ENCODE measurements around the gene FBXO38. TPM values are rescaled to one million over a fixed set of nuclear protein-coding genes. Genes with fewer than 3 reads are reported as not detected.

The FBXO38 gene
- total RNA-seq, 1 donor from 2014 or later = 38.8 TPM

DNA sequence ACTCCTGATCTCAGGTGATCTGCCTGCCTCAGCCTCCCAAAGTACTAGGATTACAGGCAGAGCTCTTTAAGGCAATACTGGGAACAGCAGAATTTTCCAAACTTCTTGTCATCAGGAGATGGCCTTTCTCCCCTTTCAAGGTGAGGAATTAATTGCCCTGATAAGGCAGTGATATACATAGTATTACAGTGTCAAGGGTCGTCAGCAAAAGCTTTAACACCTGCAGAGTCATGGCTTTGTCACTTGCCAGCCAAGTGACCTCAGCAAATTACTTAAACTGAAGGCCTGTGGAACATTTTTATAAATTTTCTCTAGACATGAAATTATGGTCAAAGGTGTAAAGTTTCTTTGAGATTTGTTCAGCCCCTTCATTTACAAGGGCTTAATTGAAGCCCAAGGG lies 59.5 kb downstream of the FBXO38 start:
- DNase-seq (ENCODE audit: low read depth) (no peak), FAIRE-seq (no peak)
- Histone ChIP-seq H3K36me3 (ENCODE audit: insufficient read depth, low read length) (peaks cover 35% of the 10 kb centered on the region), H3K9ac (ENCODE audit: low read length) (no peak overlapping the region), H2AFZ (ENCODE audit: low read depth, low read length) (no peak overlapping the region), H3K4me3 (ENCODE audit: insufficient read depth, low read depth, low read length) (no peak overlapping the region), H3K27me3 (ENCODE audit: insufficient read depth, low read length) (no peaks in the 10 kb centered on the region), H3K79me2 (ENCODE audit: insufficient read depth, low read length) (no peaks in the 10 kb centered on the region), H3K4me1 (ENCODE audit: insufficient read depth, low read length) (no peaks in the 10 kb centered on the region), H4K20me1 (ENCODE audit: insufficient read depth, low read length) (no peaks in the 10 kb centered on the region), H3K9me3 (ENCODE audit: insufficient read depth, low read depth, low read length) (no peaks in the 10 kb centered on the region), H3K27ac (ENCODE audit: low read depth, low read length) (no peak overlapping the region), H3K4me2 (ENCODE audit: low read length) (no peak overlapping the region)
- Mint-ChIP-seq H3K9me3 (ENCODE audit: unreplicated experiment) (no peaks in the 10 kb centered on the region), H3K36me3 (ENCODE audit: low read depth, unreplicated experiment) (peaks cover 2% of the 10 kb centered on the region), H3K4me1 (ENCODE audit: low read depth, unreplicated experiment) (no peaks in the 10 kb centered on the region), H3K27me3 (ENCODE audit: low read depth, unreplicated experiment) (no peaks in the 10 kb centered on the region), H3K27ac (ENCODE audit: unreplicated experiment) (no peak overlapping the region), H3K4me3 (ENCODE audit: unreplicated experiment) (no peak overlapping the region)
- TF ChIP-seq EZH2 (IDR thresholded peaks at IDR 0.05; ENCODE audit: insufficient read depth, low read length) = no peak
- TF ChIP-seq, protein P1, sequence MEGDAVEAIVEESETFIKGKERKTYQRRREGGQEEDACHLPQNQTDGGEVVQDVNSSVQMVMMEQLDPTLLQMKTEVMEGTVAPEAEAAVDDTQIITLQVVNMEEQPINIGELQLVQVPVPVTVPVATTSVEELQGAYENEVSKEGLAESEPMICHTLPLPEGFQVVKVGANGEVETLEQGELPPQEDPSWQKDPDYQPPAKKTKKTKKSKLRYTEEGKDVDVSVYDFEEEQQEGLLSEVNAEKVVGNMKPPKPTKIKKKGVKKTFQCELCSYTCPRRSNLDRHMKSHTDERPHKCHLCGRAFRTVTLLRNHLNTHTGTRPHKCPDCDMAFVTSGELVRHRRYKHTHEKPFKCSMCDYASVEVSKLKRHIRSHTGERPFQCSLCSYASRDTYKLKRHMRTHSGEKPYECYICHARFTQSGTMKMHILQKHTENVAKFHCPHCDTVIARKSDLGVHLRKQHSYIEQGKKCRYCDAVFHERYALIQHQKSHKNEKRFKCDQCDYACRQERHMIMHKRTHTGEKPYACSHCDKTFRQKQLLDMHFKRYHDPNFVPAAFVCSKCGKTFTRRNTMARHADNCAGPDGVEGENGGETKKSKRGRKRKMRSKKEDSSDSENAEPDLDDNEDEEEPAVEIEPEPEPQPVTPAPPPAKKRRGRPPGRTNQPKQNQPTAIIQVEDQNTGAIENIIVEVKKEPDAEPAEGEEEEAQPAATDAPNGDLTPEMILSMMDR (IDR thresholded peaks at IDR 0.05; ENCODE audit: insufficient read depth, low read depth, low read length) = no peak

DNA sequence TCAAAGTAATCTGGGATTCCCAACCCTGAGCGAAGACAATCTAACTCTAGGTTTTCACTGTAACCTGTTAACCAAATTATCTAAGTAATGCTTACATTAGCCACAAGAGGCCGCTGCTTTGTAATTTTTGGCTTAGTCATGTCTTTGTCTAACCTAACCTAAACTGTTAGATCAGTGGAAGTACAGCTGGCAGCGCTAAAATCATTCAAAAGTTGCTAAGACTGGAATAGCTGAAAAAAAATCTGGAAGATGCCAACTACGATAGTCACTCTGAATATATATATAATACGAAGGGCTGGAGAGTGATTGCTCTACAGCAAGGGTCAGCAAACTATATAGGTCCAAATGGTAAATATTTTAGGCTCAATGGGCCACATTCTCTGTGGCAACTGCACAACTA lies 60.2 kb downstream of the FBXO38 start:
- no peaks in the 10 kb centered on the region for H4K20me1 ChIP-seq (ENCODE audit: insufficient read depth, low read length)
- Mint-ChIP-seq H3K36me3 (ENCODE audit: low read depth, unreplicated experiment) (peaks cover under 1% of the 10 kb centered on the region), H3K27me3 (ENCODE audit: low read depth, unreplicated experiment) (no peaks in the 10 kb centered on the region), H3K4me1 (ENCODE audit: low read depth, unreplicated experiment) (no peaks in the 10 kb centered on the region), H3K4me3 (ENCODE audit: unreplicated experiment) (no peak overlapping the region), H3K27ac (ENCODE audit: unreplicated experiment) (no peak overlapping the region), H3K9me3 (ENCODE audit: unreplicated experiment) (no peaks in the 10 kb centered on the region)
- TF ChIP-seq, protein P1 (IDR thresholded peaks at IDR 0.05; ENCODE audit: insufficient read depth, low read depth, low read length) = peak; percentile 88
- no peak for TF ChIP-seq EZH2 (IDR thresholded peaks at IDR 0.05; ENCODE audit: insufficient read depth, low read length)
- H3K4me2 ChIP-seq (ENCODE audit: low read length) = no peak overlapping the region
- no peak overlapping the region for H3K27ac ChIP-seq (ENCODE audit: low read depth, low read length)
- no peaks in the 10 kb centered on the region for H3K4me1 ChIP-seq (ENCODE audit: insufficient read depth, low read length)
- DNase-seq (ENCODE audit: low read depth) (peak; percentile 36), FAIRE-seq (peak; percentile 66)
- no peaks in the 10 kb centered on the region for H3K79me2 ChIP-seq (ENCODE audit: insufficient read depth, low read length)
- no peaks in the 10 kb centered on the region for H3K27me3 ChIP-seq (ENCODE audit: insufficient read depth, low read length)
- no peak overlapping the region for H3K9ac ChIP-seq (ENCODE audit: low read length)
- no peak overlapping the region for H3K4me3 ChIP-seq (ENCODE audit: insufficient read depth, low read depth, low read length)
- no peak overlapping the region for H2AFZ ChIP-seq (ENCODE audit: low read depth, low read length)
- H3K9me3 ChIP-seq (ENCODE audit: insufficient read depth, low read depth, low read length) = no peaks in the 10 kb centered on the region
- peaks cover 29% of the 10 kb centered on the region for H3K36me3 ChIP-seq (ENCODE audit: insufficient read depth, low read length)

DNA sequence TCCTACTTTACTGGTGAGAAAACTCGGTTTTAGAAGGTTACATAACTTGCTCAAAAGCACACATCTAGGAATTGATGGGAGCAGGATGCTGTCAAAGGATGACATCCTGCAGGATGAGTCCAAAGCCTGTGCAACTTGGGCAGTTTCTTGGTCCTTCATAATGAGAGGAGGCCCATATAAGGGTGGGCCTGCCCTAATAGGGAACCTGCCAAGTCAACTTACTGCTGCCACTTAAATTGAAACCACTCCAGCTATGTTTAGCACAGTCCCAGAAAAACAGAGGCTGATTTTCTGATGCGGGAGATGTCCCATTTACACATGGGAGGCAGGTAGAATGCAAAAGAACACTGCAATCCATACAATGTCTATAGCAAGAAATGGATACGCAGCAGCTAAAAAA lies 61.8 kb downstream of the FBXO38 start:
- Histone ChIP-seq H3K4me2 (ENCODE audit: low read length) (no peak overlapping the region), H3K9ac (ENCODE audit: low read length) (no peak overlapping the region), H3K9me3 (ENCODE audit: insufficient read depth, low read depth, low read length) (no peaks in the 10 kb centered on the region), H3K79me2 (ENCODE audit: insufficient read depth, low read length) (no peaks in the 10 kb centered on the region), H3K36me3 (ENCODE audit: insufficient read depth, low read length) (peaks cover 21% of the 10 kb centered on the region), H3K4me1 (ENCODE audit: insufficient read depth, low read length) (no peaks in the 10 kb centered on the region), H2AFZ (ENCODE audit: low read depth, low read length) (no peak overlapping the region), H3K4me3 (ENCODE audit: insufficient read depth, low read depth, low read length) (no peak overlapping the region), H3K27ac (ENCODE audit: low read depth, low read length) (no peak overlapping the region), H3K27me3 (ENCODE audit: insufficient read depth, low read length) (no peaks in the 10 kb centered on the region), H4K20me1 (ENCODE audit: insufficient read depth, low read length) (no peaks in the 10 kb centered on the region)
- FAIRE-seq (no peak), DNase-seq (ENCODE audit: low read depth) (no peak)
- TF ChIP-seq EZH2 (IDR thresholded peaks at IDR 0.05; ENCODE audit: insufficient read depth, low read length) = no peak
- TF ChIP-seq, protein P1 (IDR thresholded peaks at IDR 0.05; ENCODE audit: insufficient read depth, low read depth, low read length) = no peak
- H3K27ac Mint-ChIP-seq (ENCODE audit: unreplicated experiment) = no peak overlapping the region
- H3K27me3 Mint-ChIP-seq (ENCODE audit: low read depth, unreplicated experiment) = peaks cover 5% of the 10 kb centered on the region
- no peaks in the 10 kb centered on the region for H3K36me3 Mint-ChIP-seq (ENCODE audit: low read depth, unreplicated experiment)
- H3K4me1 Mint-ChIP-seq (ENCODE audit: low read depth, unreplicated experiment) = no peaks in the 10 kb centered on the region
- H3K4me3 Mint-ChIP-seq (ENCODE audit: unreplicated experiment) = no peak overlapping the region
- H3K9me3 Mint-ChIP-seq (ENCODE audit: unreplicated experiment) = no peaks in the 10 kb centered on the region
